Left lobe of liver (tissue), 2 donors: Measurements from ENCODE around the gene OAS2. TPM values are rescaled to one million over a fixed set of nuclear protein-coding genes. Genes with fewer than 3 reads are reported as not detected.
"Not testable (repeated sequence)": the region's sequence is repeated elsewhere in the genome, so short reads cannot be mapped to it uniquely, and the experiment has no call there.

ENCODE experiments used
- ATAC-seq: fragments of 200-7000 bp; cut with Tn5 transposase; one replicate; pipeline ENCODE4 v1.9.1; 2020; ENCODE audit warnings: mild to moderate bottlenecking, moderate library complexity
- DNase-seq: peaks from one replicate; pipeline ENCODE4 v3.0.0-alpha.2; 2020; ENCODE audit warnings: low spot score
- total RNA-seq: library from RNA; stranded (reverse); gene quantifications from one replicate; pipeline ENCODE4 v1.2.1, GENCODE V29; 2021
- donor health status: DM: no; HTN: no; CAD: no; lungs with moderate emphysema.
- donor health status: DM: no; HTN: yes; CAD: no.

The OAS2 gene
- total RNA-seq, 1 donor from 2014 or later = 6.4 TPM

GRCh38 chr12:112948806-112949205, 29.5 kb upstream of the OAS2 start:
- ATAC-seq (no peak), DNase-seq (no peak)

DNA sequence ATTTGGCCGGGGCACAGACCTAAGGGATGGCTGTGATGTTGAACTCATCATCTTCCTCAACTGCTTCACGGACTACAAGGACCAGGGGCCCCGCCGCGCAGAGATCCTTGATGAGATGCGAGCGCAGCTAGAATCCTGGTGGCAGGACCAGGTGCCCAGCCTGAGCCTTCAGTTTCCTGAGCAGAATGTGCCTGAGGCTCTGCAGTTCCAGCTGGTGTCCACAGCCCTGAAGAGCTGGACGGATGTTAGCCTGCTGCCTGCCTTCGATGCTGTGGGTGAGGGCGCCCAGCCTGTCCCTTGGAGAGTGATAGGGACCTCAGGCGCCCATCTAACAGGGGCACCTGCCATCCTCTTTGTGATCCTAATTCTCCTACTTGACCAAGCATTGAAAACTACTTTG, 27.6 kb upstream of the OAS2 start:
- no peak for ATAC-seq
- DNase-seq = no peak

DNA sequence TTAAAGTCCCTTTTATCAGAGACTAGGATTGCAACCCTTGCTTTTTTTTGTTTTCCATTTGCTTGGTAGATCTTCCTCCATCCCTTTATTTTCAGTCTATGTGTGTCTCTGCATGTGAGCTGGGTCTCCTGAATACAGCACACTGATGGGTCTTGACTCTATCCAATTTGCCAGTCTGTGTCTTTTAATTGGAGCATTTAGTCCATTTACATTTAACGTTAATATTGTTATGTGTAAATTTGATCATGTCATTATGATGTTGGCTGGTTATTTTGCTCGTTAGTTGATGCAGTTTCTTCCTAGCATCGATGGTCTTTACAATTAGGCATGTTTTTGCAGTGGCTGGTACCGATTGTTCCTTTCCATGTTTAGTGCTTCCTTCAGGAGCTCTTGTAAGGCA, 21.2 kb upstream of the OAS2 start:
- DNase-seq, ATAC-seq: not testable (repeated sequence)

GRCh38 chr12:112961074-112961473, 17.2 kb upstream of the OAS2 start:
- DNase-seq (no peak), ATAC-seq (no peak)

- DNase-seq (no peak), ATAC-seq (no peak)
Measured at GRCh38 chr12:112961536-112961935, 16.8 kb upstream of the OAS2 start.

GRCh38 chr12:112962561-112962960, 15.8 kb upstream of the OAS2 start:
- ATAC-seq = no peak
- DNase-seq = no peak

- peak; percentile 44 for ATAC-seq
- DNase-seq = no peak
Measured at GRCh38 chr12:112963227-112963861, 15.0 kb upstream of the OAS2 start.

- ATAC-seq (no peak), DNase-seq (no peak)
Measured at GRCh38 chr12:112964067-112964670, 14.2 kb upstream of the OAS2 start.

- ATAC-seq = no peak
- no peak for DNase-seq
Measured at GRCh38 chr12:112964915-112965314, 13.4 kb upstream of the OAS2 start.

- ATAC-seq (no peak), DNase-seq (no peak)
Measured at GRCh38 chr12:112965643-112966042, 12.7 kb upstream of the OAS2 start.

DNA sequence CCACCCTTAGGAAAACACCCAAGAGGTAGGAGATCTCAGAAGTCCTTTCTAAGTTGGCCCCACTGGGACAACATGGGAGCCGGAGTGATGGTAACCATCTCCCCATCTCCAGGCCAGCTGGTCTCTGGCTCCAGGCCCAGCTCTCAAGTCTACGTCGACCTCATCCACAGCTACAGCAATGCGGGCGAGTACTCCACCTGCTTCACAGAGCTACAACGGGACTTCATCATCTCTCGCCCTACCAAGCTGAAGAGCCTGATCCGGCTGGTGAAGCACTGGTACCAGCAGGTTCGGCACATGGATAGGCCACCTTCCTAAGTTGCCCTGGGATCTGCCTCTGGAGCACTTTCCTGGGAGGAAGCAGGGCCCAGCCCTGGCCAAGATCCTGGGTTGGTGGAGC, 11.0 kb upstream of the OAS2 start:
- DNase-seq (no peak), ATAC-seq (no peak)

- no peak for ATAC-seq
- no peak for DNase-seq
Measured at GRCh38 chr12:112967858-112968257, 10.5 kb upstream of the OAS2 start.

GRCh38 chr12:112969547-112970306, 8.6 kb upstream of the OAS2 start:
- DNase-seq (no peak), ATAC-seq (no peak)

GRCh38 chr12:112970391-112970790, 7.9 kb upstream of the OAS2 start:
- no peak for DNase-seq
- ATAC-seq = no peak

DNA sequence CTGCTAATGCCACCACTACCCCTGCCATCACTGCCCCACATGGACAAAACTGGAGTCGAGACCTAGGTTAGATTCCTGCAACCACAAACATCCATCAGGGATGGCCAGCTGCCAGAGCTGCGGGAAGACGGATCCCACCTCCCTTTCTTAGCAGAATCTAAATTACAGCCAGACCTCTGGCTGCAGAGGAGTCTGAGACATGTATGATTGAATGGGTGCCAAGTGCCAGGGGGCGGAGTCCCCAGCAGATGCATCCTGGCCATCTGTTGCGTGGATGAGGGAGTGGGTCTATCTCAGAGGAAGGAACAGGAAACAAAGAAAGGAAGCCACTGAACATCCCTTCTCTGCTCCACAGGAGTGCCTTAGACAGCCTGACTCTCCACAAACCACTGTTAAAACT, 7.1 kb upstream of the OAS2 start:
- ATAC-seq (peak; percentile 47), DNase-seq (no peak)

- ATAC-seq (no peak), DNase-seq (no peak)
Measured at GRCh38 chr12:112973011-112973735, 5.1 kb upstream of the OAS2 start.

DNA sequence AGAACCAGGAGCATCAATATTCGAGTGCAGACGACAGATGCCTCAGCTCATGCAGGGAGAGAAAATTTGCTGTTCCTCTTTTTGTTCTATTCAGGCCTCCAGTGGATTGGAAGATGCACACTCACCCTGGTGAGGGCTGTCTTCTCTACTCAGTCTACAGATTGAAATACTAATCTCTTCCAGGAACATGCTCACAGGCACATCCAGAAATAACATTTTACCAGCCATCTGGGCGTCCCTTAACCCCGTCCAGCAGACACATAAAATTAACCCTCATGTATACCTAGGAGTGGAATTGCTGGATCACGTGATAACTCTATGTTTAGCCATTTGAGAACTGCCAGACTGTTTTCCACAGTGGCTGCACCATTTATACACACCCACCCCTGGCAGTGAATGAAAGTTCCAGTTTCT, 4.5 kb upstream of the OAS2 start:
- ATAC-seq (no peak), DNase-seq (no peak)

DNA sequence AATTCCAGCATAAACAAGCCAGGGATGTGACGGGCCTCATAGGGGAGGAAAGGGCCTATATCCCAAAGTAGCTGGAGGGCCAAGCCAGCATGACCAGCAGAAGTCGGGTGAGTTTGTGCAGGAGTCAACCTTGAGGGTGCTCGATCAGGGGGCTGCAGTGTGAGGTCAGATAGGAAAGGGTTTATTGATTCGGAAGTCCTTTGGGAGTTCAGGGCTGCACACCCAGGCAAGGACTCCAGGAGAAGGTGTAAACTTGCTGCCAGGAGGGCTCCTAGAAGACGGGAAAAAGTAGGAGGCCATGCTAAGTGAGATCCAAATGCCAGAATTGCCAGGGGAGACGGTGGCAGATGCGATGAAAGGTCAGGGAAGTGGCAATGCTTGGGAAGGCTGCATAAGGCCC, 3.4 kb upstream of the OAS2 start:
- no peak for ATAC-seq
- no peak for DNase-seq

DNA sequence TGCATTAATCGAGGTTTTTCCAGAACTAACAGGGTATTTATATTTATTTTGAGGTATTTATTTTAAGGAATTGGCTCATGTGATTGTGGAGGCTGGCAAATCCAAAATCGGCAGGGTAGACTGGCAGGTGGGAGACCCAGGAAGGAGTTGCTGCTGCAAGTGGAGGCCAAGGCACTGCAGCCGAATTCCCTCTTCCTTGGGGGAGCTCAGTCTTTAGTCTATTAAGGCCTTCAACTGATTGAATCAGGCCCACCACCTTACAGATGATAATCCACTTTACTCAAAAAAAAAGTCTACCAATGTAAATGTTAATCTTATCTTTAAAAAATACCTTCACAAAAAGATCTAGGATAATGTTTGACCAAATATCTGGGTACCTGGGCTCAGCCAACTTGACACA, 1.2 kb upstream of the OAS2 start:
- DNase-seq = no peak
- ATAC-seq = no peak

GRCh38 chr12:112977641-112978040, 678 bp upstream of the OAS2 start:
- DNase-seq = no peak
- ATAC-seq = no peak

DNA sequence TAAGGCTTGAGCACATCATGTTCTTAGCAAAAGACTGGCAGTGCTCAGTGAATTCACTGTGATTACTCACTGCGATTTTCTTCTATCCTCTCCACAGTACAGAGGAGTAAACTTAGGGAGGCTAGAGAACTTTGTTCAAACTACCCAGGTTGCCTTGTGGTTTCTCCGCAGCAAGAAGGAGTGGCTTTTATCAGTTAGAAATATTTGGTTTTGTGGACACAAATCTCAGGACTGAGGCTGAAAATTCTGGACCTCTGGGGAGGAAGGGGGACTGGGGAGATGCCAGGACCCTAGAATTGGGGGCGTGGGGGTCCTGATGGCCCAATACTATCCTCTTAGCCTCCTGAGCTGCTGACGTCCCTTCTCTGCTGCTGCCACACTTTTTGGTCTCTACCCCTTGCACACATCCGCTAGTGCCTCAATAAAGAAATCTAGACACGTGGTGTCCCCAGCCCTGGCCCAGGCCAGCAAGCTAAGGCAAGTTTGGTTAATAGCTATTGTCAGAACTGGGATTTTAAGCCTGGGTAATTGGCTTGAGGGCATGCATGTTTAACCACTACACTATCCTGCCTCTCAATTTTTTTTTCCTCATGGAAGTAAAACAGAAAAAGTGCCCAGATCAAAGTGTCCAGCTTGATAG, 842 bp downstream of the OAS2 start:
- DNase-seq (no peak), ATAC-seq (peak; percentile 47)
